22Rv1 (cell line): ENCODE results near the gene VPS52.

Source experiments
- H3K27ac ChIP-seq: fragments of 450-650 bp; 2 replicates; pipeline ENCODE4 v1.5.1; 2017
- ZFX ChIP-seq: fragments of 450-650 bp; IDR thresholded peaks from 2 replicates; pipeline ENCODE4 v1.6.1; 2017; ENCODE audit warnings: antibody characterized with exemption, borderline replicate concordance
- TF ChIP-seq, protein P1 (sequence below): fragments of 450-650 bp; IDR thresholded peaks from 2 replicates; pipeline ENCODE4 v1.5.1; 2017; ENCODE audit warnings: mild to moderate bottlenecking

Gene VPS52

GRCh38 chr6:33217246-33217645 is 54.4 kb downstream of the VPS52 start:
- TF ChIP-seq, protein P1, sequence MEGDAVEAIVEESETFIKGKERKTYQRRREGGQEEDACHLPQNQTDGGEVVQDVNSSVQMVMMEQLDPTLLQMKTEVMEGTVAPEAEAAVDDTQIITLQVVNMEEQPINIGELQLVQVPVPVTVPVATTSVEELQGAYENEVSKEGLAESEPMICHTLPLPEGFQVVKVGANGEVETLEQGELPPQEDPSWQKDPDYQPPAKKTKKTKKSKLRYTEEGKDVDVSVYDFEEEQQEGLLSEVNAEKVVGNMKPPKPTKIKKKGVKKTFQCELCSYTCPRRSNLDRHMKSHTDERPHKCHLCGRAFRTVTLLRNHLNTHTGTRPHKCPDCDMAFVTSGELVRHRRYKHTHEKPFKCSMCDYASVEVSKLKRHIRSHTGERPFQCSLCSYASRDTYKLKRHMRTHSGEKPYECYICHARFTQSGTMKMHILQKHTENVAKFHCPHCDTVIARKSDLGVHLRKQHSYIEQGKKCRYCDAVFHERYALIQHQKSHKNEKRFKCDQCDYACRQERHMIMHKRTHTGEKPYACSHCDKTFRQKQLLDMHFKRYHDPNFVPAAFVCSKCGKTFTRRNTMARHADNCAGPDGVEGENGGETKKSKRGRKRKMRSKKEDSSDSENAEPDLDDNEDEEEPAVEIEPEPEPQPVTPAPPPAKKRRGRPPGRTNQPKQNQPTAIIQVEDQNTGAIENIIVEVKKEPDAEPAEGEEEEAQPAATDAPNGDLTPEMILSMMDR: no peak
- no peak for TF ChIP-seq ZFX
- H3K27ac ChIP-seq: no peak overlapping the region

DNA sequence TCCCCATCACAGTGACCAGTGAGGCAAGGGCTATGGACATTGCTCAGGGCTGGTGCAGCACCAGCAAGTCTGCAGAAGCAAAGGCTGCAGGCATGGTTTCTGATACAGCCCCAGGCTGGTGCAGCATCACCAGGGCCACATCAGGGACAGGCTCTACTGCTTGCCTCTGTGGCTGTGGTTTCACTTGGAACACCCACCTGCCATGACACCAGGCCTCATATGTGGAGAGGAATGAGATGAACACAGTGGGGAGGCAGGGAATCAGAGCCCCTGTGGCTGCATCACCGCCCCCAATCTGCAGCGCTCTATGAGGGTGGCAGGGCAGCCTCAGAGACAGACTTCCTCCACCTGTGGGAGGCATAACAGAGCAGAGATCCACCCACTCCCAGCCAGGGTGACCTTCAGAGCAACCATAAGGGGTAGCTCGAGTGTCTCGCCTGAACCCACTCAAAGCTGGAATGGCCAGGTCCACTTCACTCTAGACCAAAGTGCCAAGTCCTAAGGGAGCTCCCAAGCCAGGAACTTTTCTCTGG is 55.5 kb downstream of the VPS52 start:
- TF ChIP-seq, protein P1: no peak
- TF ChIP-seq ZFX: no peak
- H3K27ac ChIP-seq: no peak overlapping the region

DNA sequence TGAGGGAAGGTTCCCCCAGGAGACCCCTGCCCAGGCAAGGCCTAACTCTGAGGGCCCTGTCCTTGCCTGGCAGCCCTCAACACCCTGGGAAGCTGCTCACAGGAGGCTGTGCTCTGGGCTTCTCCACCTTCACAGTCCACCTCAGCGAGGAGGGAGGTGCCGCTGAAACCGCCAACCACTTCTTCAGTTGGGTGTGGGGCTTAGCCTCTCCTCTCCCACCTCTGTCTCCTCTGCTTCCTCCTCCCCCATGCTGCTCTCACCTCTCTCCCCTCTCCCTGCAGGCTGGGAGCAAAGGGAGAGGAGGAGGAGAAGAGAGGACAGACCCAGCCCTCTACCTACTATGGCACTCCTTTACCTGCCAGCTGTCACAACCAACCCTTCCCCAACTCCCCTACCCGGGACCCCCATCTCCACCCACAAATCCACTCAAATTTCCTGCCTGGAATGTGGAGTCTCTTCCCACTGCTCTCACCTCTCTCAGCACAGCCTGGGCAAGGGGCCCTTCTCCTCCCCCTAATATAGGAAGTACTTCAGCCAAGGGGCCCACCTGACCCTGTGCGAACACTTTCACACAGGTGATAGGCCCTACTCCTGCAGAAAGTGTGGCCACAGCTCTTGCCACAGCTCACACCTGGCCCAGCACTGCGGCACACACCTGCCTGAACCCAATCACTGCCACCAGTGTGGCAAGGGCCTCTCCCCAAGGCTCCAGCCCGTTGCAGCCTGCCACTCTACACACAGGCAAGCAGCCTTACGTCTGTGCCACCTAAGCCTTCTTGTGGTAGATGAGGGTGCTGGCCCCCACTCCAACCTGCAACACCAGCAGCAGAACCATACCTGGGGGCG is 56.2 kb downstream of the VPS52 start:
- no peak overlapping the region for H3K27ac ChIP-seq
- TF ChIP-seq ZFX: no peak
- TF ChIP-seq, protein P1: no peak

DNA sequence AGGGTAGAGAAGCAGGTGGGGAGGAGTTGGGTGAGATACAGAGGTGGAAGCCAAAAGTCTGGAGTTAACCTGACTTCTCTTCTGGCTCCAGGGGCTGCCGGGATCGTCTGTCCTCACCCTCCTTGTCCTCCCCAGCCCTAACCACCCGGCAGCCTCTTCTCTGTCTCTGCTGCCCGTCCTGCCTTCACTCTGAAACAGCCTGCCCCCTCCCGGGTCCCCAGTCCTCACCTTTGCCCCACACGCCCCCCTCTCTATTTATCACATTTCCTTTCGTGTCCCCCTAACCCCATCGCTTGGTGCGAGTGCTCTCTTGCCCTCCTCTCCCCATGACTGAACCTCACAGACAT is 57.7 kb downstream of the VPS52 start:
- no peak overlapping the region for H3K27ac ChIP-seq
- TF ChIP-seq, protein P1: no peak
- TF ChIP-seq ZFX: no peak

- TF ChIP-seq ZFX: no peak
- TF ChIP-seq, protein P1: no peak
- 0 out of 2 replicates have a peak overlapping the region, but pooled peaks have one; percentile 20 for H3K27ac ChIP-seq
Measured at GRCh38 chr6:33213166-33213988, 58.3 kb downstream of the VPS52 start.

DNA sequence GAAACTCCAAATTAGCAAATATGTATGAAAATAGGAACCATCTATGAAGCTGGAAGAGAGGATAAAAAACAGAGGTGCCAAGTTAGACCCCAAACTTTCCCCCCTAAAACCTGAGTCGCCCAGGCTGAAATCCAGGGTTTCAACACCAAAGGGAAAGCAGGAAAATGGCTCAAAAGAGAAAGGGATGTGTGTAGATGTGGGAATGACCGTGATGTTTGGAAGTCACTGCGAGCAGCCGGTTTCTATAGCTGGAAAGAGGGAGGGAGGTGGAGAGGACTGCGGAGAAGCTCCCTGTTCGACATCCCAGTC is 58.9 kb downstream of the VPS52 start:
- H3K27ac ChIP-seq: 0 out of 2 replicates have a peak overlapping the region, but pooled peaks have one; percentile 20
- no peak for TF ChIP-seq ZFX
- TF ChIP-seq, protein P1: no peak
